HepG2 (cell line): ENCODE results near the gene ANKS4B. TPM values are rescaled to one million over a fixed set of nuclear protein-coding genes. Genes with fewer than 3 reads are reported as not detected.

Experiments
- AFF4 ChIP-seq: sonication (generic); formaldehyde crosslinking; IDR thresholded peaks from 2 replicates; pipeline ENCODE4 v1.4.0; 2020; ENCODE audit warnings: missing genetic modification reagents
- EP300 ChIP-seq, 3 experiments: sonication (generic) in 1 of 3; formaldehyde crosslinking in 1 of 3; IDR thresholded peaks; 2 replicates each; pipeline versions ENCODE4 v1.5.1 to v1.6.1; 2011 to 2020; ENCODE audit warnings: low read depth in 2 of 3, low read length in 2 of 3, borderline replicate concordance in 1 of 3, improper control_type of control experiment in 1 of 3, mild to moderate bottlenecking in 1 of 3, missing genetic modification reagents in 1 of 3, moderate library complexity in 1 of 3
- GMEB1 ChIP-seq: sonication (generic); formaldehyde crosslinking; IDR thresholded peaks from 2 replicates; pipeline ENCODE4 v1.5.1; 2020; ENCODE audit warnings: missing genetic modification reagents, mild to moderate bottlenecking, borderline replicate concordance
- HDAC2 ChIP-seq: sonication (generic); formaldehyde crosslinking; IDR thresholded peaks from 2 replicates; pipeline ENCODE4 v1.4.0; 2020; ENCODE audit warnings: missing genetic modification reagents
- HNF4A ChIP-seq: sonication (generic); formaldehyde crosslinking; IDR thresholded peaks from 2 replicates; pipeline ENCODE4 v1.4.0; 2020; ENCODE audit warnings: missing genetic modification reagents
- KMT2A ChIP-seq: sonication (generic); formaldehyde crosslinking; IDR thresholded peaks from 2 replicates; pipeline ENCODE4 v1.4.0; 2020; ENCODE audit warnings: missing genetic modification reagents
- MIER2 ChIP-seq: IDR thresholded peaks from 2 replicates; pipeline ENCODE4 v1.6.1; 2016; ENCODE audit warnings: missing biosample characterization, missing genetic modification reagents
- MLLT10 ChIP-seq: sonication (generic); formaldehyde crosslinking; IDR thresholded peaks from 2 replicates; pipeline ENCODE4 v1.4.0; 2020; ENCODE audit warnings: missing genetic modification reagents
- NFIB ChIP-seq: sonication (generic); formaldehyde crosslinking; IDR thresholded peaks from 2 replicates; pipeline ENCODE4 v1.9.0; 2021; ENCODE audit warnings: missing genetic modification reagents, mild to moderate bottlenecking, borderline replicate concordance
- POGZ ChIP-seq: sonication (generic); formaldehyde crosslinking; IDR thresholded peaks from 2 replicates; pipeline ENCODE4 v1.4.0; 2020; ENCODE audit warnings: mild to moderate bottlenecking, missing genetic modification reagents
- SAFB2 ChIP-seq: sonication (generic); formaldehyde crosslinking; IDR thresholded peaks from 2 replicates; pipeline ENCODE4 v1.5.1; 2020; ENCODE audit warnings: missing genetic modification reagents, low read depth, mild to moderate bottlenecking, borderline replicate concordance
- SOX13 ChIP-seq, 3 experiments: fragments of 450-650 bp in 1 of 3; sonication (generic) in 1 of 3; formaldehyde crosslinking in 1 of 3; IDR thresholded peaks in 2 of 3; conservative IDR thresholded peaks in 1 of 3; 2 replicates each; pipeline versions ENCODE4 v1.5.0 to v1.6.1; 2016 to 2020; ENCODE audit warnings: antibody characterized with exemption in 1 of 3, mild to moderate bottlenecking in 1 of 3, missing compliant biosample characterization in 1 of 3, missing genetic modification reagents in 1 of 3, moderate library complexity in 1 of 3
- SRSF9 ChIP-seq: fragments of 200-400 bp; formaldehyde crosslinking; IDR thresholded peaks from 2 replicates; pipeline ENCODE4 v1.6.1; 2018; ENCODE audit warnings: borderline replicate concordance, mild to moderate bottlenecking, low read depth, low read length; ENCODE audit not compliant: insufficient read depth, poor library complexity, severe bottlenecking
- ZBTB10 ChIP-seq: sonication (generic); formaldehyde crosslinking; IDR thresholded peaks from 2 replicates; pipeline ENCODE4 v1.4.0; 2020; ENCODE audit warnings: missing genetic modification reagents, borderline replicate concordance
- ZNF331 ChIP-seq: sonication (generic); formaldehyde crosslinking; IDR thresholded peaks from 2 replicates; pipeline ENCODE4 v1.4.0; 2020; ENCODE audit warnings: missing genetic modification reagents
- ZNF615 ChIP-seq: sonication (generic); formaldehyde crosslinking; IDR thresholded peaks from 2 replicates; pipeline ENCODE4 v1.5.0; 2020; ENCODE audit warnings: mild to moderate bottlenecking, missing genetic modification reagents, borderline replicate concordance
- ZNF629 ChIP-seq: sonication (generic); formaldehyde crosslinking; conservative IDR thresholded peaks from 2 replicates; pipeline ENCODE4 v1.5.0; 2020; ENCODE audit warnings: missing genetic modification reagents
- ZNF674 ChIP-seq: sonication (generic); formaldehyde crosslinking; IDR thresholded peaks from 2 replicates; pipeline ENCODE4 v1.5.0; 2020; ENCODE audit warnings: low read depth, mild to moderate bottlenecking, missing genetic modification reagents
- ZSCAN25 ChIP-seq: sonication (generic); formaldehyde crosslinking; IDR thresholded peaks from 2 replicates; pipeline ENCODE4 v1.8.0; 2022; ENCODE audit warnings: mild to moderate bottlenecking, missing genetic modification reagents
- polyA plus RNA-seq, 8 experiments: library from polyadenylated mRNA; depleted of rRNA in 3 of 8; stranded (reverse) in 7 of 8; unstranded in 1 of 8; fragments of >200 nt; fragmentation: Illumina TruSeq in 4 of 8; extraction: Trizol in 4 of 8; gene quantifications; 2 replicates each; pipeline versions ENCODE4 v1.2.1 to v1.2.3, GENCODE V29; 2011 to 2016; ENCODE audit warnings: low read depth in 4 of 8, missing spikeins in 1 of 8, mixed read lengths in 1 of 8; ENCODE audit not compliant: insufficient read depth in 1 of 8
- total RNA-seq, 5 experiments: library from RNA; depleted of rRNA; stranded (reverse); fragments of >200 nt; fragmentation: Illumina TruSeq; extraction: Trizol; gene quantifications; 2 replicates each; pipeline ENCODE4 v1.2.3, GENCODE V29; 2016; ENCODE audit warnings: low read depth in 1 of 5

ANKS4B gene
- total and polyA plus RNA-seq, 2 of the 13 experiments (the other 11 are each of a cell fraction or from before 2014, with no cell fraction given), result 6.5 to 30.0 TPM

- TF ChIP-seq GMEB1 (CRISPR knock-in tag) (peak; percentile 68), KMT2A (peak; percentile 87), AFF4 (CRISPR knock-in tag) (0 out of 2 replicates have a peak, but pooled peaks have one; percentile 35), ZNF615 (0 out of 2 replicates have a peak, but pooled peaks have one; percentile 42), ZSCAN25 (CRISPR knock-in tag) (peak; percentile 76), EP300 (IDR thresholded peaks at IDR 0.05; ENCODE audit: low read depth in 2 of 2, low read length in 2 of 2) (no peak), EP300 (CRISPR knock-in tag; IDR thresholded peaks at IDR 0.05; ENCODE audit: borderline replicate concordance) (0 out of 2 replicates have a peak, but pooled peaks have one; percentile 31), SAFB2 (CRISPR knock-in tag) (peak; percentile 80), ZBTB10 (CRISPR knock-in tag) (peak; percentile 77; the same call in 1 of the 2 replicates), HDAC2 (peak; percentile 79), NFIB (CRISPR knock-in tag) (no peak), ZNF629 (CRISPR knock-in tag) (peak; percentile 61; the same call in 1 of the 2 replicates), HNF4A (CRISPR knock-in tag) (no peak; the same call in 1 of the 2 replicates), MIER2 (CRISPR knock-in tag) (0 out of 2 replicates have a peak, but pooled peaks have one; percentile 30), MLLT10 (no peak), SRSF9 (no peak), SOX13 (IDR thresholded peaks at IDR 0.05) (no peak; the same call in 1 of the 2 replicates), SOX13 (CRISPR knock-in tag; conservative IDR thresholded peaks at IDR 0.05 in 1 of 2, IDR thresholded peaks at IDR 0.05 in 1 of 2) (peak in 1 of 2 experiments; percentile 58; a peak in 1 of 4 replicates), ZNF674 (CRISPR knock-in tag) (peak; percentile 96), ZNF331 (CRISPR knock-in tag) (peak; percentile 72), POGZ (peak; percentile 86)
These were observed 67.8 kb downstream of the ANKS4B start (continued) for GRCh38 chr16:21301168-21301894.
